GM19395 (cell line): ENCODE results near the gene SCMH1.

ENCODE experiments used
- ATAC-seq: cut with Tn5 transposase; IDR thresholded peaks from one replicate; pipeline ENCODE4 v1.9.1; 2021; ENCODE audit warnings: mild to moderate bottlenecking, moderate library complexity; ENCODE audit not compliant: unreplicated experiment

Gene SCMH1

GRCh38 chr1:41101950-41102607 is 140.0 kb downstream of the SCMH1 start:
- ATAC-seq: no peak

- no peak for ATAC-seq
These were observed 141.0 kb downstream of the SCMH1 start for GRCh38 chr1:41101076-41101475.

GRCh38 chr1:41100170-41100569 is 141.9 kb downstream of the SCMH1 start:
- ATAC-seq: no peak

GRCh38 chr1:41098730-41099460 is 143.2 kb downstream of the SCMH1 start:
- ATAC-seq: no peak

GRCh38 chr1:41097105-41097504 is 145.0 kb downstream of the SCMH1 start:
- no peak for ATAC-seq

- no peak for ATAC-seq
These were observed 148.3 kb downstream of the SCMH1 start for GRCh38 chr1:41093826-41094225.

- no peak for ATAC-seq
These were observed 155.2 kb downstream of the SCMH1 start for GRCh38 chr1:41086921-41087320.

- ATAC-seq: no peak
These were observed 163.5 kb downstream of the SCMH1 start for GRCh38 chr1:41078616-41079015.

- no peak for ATAC-seq
These were observed 163.9 kb downstream of the SCMH1 start for GRCh38 chr1:41078193-41078592.

GRCh38 chr1:41073971-41074370 is 168.1 kb downstream of the SCMH1 start:
- no peak for ATAC-seq

GRCh38 chr1:41072051-41072450 is 170.1 kb downstream of the SCMH1 start:
- ATAC-seq: no peak

GRCh38 chr1:41056907-41057306 is 185.2 kb downstream of the SCMH1 start:
- ATAC-seq: no peak

GRCh38 chr1:41053316-41053715 is 188.8 kb downstream of the SCMH1 start:
- no peak for ATAC-seq

GRCh38 chr1:41051022-41051421 is 191.1 kb downstream of the SCMH1 start:
- ATAC-seq: no peak

GRCh38 chr1:41048540-41048939 is 193.6 kb downstream of the SCMH1 start:
- ATAC-seq: no peak

- no peak for ATAC-seq
These were observed 195.7 kb downstream of the SCMH1 start for GRCh38 chr1:41046347-41046775.

GRCh38 chr1:41045740-41046139 is 196.4 kb downstream of the SCMH1 start:
- no peak for ATAC-seq

- ATAC-seq: no peak
These were observed 197.9 kb downstream of the SCMH1 start for GRCh38 chr1:41044187-41044586.

- no peak for ATAC-seq
These were observed 200.4 kb downstream of the SCMH1 start for GRCh38 chr1:41041614-41042270.

GRCh38 chr1:41038110-41038509 is 204.0 kb downstream of the SCMH1 start:
- ATAC-seq: no peak

GRCh38 chr1:41037116-41037903 is 204.8 kb downstream of the SCMH1 start:
- ATAC-seq: no peak
